22Rv1 (cell line): ENCODE results near the gene AMIGO2.

ENCODE experiments used
- ZFX ChIP-seq: fragments of 450-650 bp; IDR thresholded peaks from 2 replicates; pipeline ENCODE4 v1.6.1; 2017; ENCODE audit warnings: antibody characterized with exemption, borderline replicate concordance
- TF ChIP-seq, protein P1 (sequence below): fragments of 450-650 bp; IDR thresholded peaks from 2 replicates; pipeline ENCODE4 v1.5.1; 2017; ENCODE audit warnings: mild to moderate bottlenecking

DNA sequence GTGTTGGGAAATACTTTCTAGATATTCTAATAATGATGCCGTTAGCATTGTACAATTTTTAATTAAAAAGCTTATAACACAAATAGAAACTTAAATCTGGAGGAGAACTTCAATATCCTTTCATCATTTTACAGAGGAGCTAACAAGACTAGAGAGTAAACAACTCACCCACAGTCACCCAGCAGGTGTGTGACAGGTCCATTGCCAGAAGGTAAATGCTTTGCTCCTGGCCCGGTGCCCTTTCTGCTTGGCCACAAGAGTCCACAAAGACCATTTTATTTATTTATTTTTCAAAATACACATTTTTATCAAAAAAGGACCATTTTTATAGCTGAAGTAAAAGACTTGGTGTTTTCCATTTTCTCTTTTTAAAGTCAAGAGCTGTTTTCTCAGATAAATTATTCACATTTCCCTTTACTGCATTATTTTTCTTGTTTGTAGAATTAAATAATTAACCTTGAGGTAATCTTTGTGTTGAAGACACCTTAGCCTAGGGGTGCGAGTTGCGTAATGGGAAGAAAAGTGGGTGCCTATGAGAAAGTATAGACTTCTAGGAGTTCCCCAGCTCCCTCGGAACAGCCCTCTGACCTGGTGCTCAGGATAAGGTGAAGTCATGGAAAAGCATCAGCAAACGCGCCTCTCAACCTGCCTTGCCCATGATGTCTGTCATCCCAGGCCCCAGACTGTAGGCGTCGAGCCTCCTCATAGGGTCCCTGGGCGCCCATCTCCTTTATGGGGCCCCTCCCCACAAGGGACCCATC, 26.3 kb upstream of the AMIGO2 start:
- TF ChIP-seq, protein P1, sequence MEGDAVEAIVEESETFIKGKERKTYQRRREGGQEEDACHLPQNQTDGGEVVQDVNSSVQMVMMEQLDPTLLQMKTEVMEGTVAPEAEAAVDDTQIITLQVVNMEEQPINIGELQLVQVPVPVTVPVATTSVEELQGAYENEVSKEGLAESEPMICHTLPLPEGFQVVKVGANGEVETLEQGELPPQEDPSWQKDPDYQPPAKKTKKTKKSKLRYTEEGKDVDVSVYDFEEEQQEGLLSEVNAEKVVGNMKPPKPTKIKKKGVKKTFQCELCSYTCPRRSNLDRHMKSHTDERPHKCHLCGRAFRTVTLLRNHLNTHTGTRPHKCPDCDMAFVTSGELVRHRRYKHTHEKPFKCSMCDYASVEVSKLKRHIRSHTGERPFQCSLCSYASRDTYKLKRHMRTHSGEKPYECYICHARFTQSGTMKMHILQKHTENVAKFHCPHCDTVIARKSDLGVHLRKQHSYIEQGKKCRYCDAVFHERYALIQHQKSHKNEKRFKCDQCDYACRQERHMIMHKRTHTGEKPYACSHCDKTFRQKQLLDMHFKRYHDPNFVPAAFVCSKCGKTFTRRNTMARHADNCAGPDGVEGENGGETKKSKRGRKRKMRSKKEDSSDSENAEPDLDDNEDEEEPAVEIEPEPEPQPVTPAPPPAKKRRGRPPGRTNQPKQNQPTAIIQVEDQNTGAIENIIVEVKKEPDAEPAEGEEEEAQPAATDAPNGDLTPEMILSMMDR: no peak
- TF ChIP-seq ZFX: no peak
